ENCODE data around the gene GPR149. TPM values are rescaled to one million over a fixed set of nuclear protein-coding genes. Genes with fewer than 3 reads are reported as not detected.

Gene GPR149
- polyA plus RNA-seq, 1 donor from 2014 or later: 10.7 TPM

DNA sequence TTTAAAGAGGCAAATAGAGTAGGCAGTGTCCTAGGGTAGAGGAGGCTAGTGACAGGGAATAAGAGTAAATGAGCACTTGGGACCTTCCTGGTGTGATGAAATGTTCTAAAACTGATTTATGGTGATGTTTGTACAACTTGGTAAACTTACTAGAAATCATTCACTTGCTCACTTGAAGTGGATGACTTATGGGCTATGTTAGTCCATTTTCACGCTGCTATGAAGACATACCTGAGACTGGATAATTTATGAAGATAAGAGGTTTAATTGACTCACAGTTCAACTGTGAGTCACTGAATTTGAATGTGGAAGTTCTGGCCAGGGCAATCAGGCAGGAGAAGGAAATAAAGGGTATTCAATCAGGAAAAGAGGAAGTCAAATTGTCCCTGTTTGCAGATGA, 74.0 kb downstream of the GPR149 start:
- no peaks in the 10 kb centered on the region for H3K9me2 ChIP-seq (ENCODE audit: insufficient read depth, low read length)
- H3K9me3 ChIP-seq (ENCODE audit: low read length): no peaks in the 10 kb centered on the region
- H3K4me3 ChIP-seq (ENCODE audit: low read length): no peak overlapping the region
- H2AFZ ChIP-seq (ENCODE audit: low read depth, low read length): no peak overlapping the region
- no peak overlapping the region for H3K4me2 ChIP-seq (ENCODE audit: low read length)
- H3K79me2 ChIP-seq (replicated peaks; ENCODE audit: insufficient read depth, low read length): no peaks in the 10 kb centered on the region
- no peaks in the 10 kb centered on the region for H3F3A ChIP-seq (ENCODE audit: insufficient read depth, low read length, poor library complexity, severe bottlenecking)
- TF ChIP-seq CTCF (IDR thresholded peaks at IDR 0.05; ENCODE audit: poor library complexity, severe bottlenecking): no peak
- TF ChIP-seq SMC3 (conservative IDR thresholded peaks at IDR 0.05; ENCODE audit: poor library complexity): no peak
- TF ChIP-seq REST (IDR thresholded peaks at IDR 0.05; ENCODE audit: borderline replicate concordance): no peak
- TF ChIP-seq TAF1 (IDR thresholded peaks at IDR 0.05; ENCODE audit: low read depth): no peak
- no peak for TF ChIP-seq EP300 (conservative IDR thresholded peaks at IDR 0.05; ENCODE audit: poor library complexity, severe bottlenecking)
- H4K20me1 ChIP-seq (ENCODE audit: insufficient read depth): no peaks in the 10 kb centered on the region
- no peak overlapping the region for H3K9ac ChIP-seq (ENCODE audit: low read length)
- H3K36me3 ChIP-seq (ENCODE audit: insufficient read depth, low read length): no peaks in the 10 kb centered on the region
- H3K27me3 ChIP-seq (ENCODE audit: insufficient read depth, low read depth, low read length): no peaks in the 10 kb centered on the region
- H3K27ac ChIP-seq (ENCODE audit: low read length): no peak overlapping the region

DNA sequence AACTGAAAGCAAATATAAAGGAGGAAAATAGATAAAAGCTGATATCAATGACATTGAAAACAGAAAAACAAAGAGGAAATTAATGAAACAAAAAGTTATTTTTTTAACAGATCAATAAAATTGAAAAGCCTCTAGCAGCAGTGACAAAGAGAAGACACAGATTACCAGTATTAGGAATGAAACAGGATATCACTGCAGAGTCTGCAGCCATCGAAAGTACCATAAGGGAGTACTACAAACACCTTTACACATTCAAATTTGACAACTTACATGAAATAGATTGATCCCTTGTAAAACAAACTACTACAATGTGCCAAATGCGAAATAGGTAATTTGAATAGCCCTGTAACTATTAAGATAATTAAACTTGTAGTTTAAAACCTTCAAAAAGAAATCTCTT, 80.8 kb downstream of the GPR149 start:
- Histone ChIP-seq H3K27ac (ENCODE audit: low read length) (no peak overlapping the region), H4K20me1 (ENCODE audit: insufficient read depth) (no peaks in the 10 kb centered on the region), H3F3A (ENCODE audit: insufficient read depth, low read length, poor library complexity, severe bottlenecking) (no peaks in the 10 kb centered on the region), H3K4me3 (ENCODE audit: low read length) (no peak overlapping the region), H3K27me3 (ENCODE audit: insufficient read depth, low read depth, low read length) (no peaks in the 10 kb centered on the region), H3K9me3 (ENCODE audit: low read length) (no peaks in the 10 kb centered on the region), H3K9ac (ENCODE audit: low read length) (no peak overlapping the region), H3K4me2 (ENCODE audit: low read length) (no peak overlapping the region), H3K9me2 (ENCODE audit: insufficient read depth, low read length) (no peaks in the 10 kb centered on the region), H3K36me3 (ENCODE audit: insufficient read depth, low read length) (no peaks in the 10 kb centered on the region), H2AFZ (ENCODE audit: low read depth, low read length) (no peak overlapping the region), H3K79me2 (replicated peaks; ENCODE audit: insufficient read depth, low read length) (no peaks in the 10 kb centered on the region)
- TF ChIP-seq POLR2AphosphoS5 (IDR thresholded peaks at IDR 0.05) (no peak), EZH2 (IDR thresholded peaks at IDR 0.05; ENCODE audit: borderline replicate concordance, insufficient read depth, low read length, poor library complexity, severe bottlenecking) (no peak), EP300 (conservative IDR thresholded peaks at IDR 0.05; ENCODE audit: poor library complexity, severe bottlenecking) (no peak), REST (IDR thresholded peaks at IDR 0.05; ENCODE audit: borderline replicate concordance) (no peak), TAF1 (IDR thresholded peaks at IDR 0.05; ENCODE audit: low read depth) (no peak), MXI1 (conservative IDR thresholded peaks at IDR 0.05; ENCODE audit: poor library complexity, severe bottlenecking) (no peak), CTCF (IDR thresholded peaks at IDR 0.05; ENCODE audit: poor library complexity, severe bottlenecking) (no peak), SMC3 (conservative IDR thresholded peaks at IDR 0.05; ENCODE audit: poor library complexity) (no peak)

Measured in neural cell (in vitro differentiated cells).